Activated naive CD8-positive, alpha-beta T cell treated with anti-CD3 and anti-CD28 coated beads, Interleukin-2, amount 50 U/mL, for 16 hours (primary cell): ENCODE measurements around the gene RIN1.

Experiments used
- DNase-seq: peaks from one replicate; pipeline ENCODE4 v3.0.0-alpha.2; 2020; ENCODE audit warnings: low read depth, low spot score

RIN1 gene

GRCh38 chr11:66294626-66295620 lies 41.3 kb downstream of the RIN1 start:
- no peak for DNase-seq

GRCh38 chr11:66293777-66294625 lies 42.2 kb downstream of the RIN1 start:
- no peak for DNase-seq

GRCh38 chr11:66293352-66293751 lies 42.9 kb downstream of the RIN1 start:
- no peak for DNase-seq

GRCh38 chr11:66292543-66293332 lies 43.5 kb downstream of the RIN1 start:
- DNase-seq, result no peak

- DNase-seq, result no peak
Observed at GRCh38 chr11:66291706-66292542, 44.3 kb downstream of the RIN1 start, which contains the start of gene TMEM151A. TMEM151A (plus strand) TSS chr11:66291894; CDS start chr11:66292014, 120 bp downstream.

GRCh38 chr11:66291303-66291705 lies 44.9 kb downstream of the RIN1 start:
- DNase-seq, result no peak

- DNase-seq, result no peak
Observed at GRCh38 chr11:66290330-66290621, 46.0 kb downstream of the RIN1 start.

GRCh38 chr11:66289548-66290329 lies 46.5 kb downstream of the RIN1 start:
- peak; percentile 71 for DNase-seq

GRCh38 chr11:66288671-66289547 lies 47.3 kb downstream of the RIN1 start, which contains the start of gene YIF1A:
YIF1A (minus strand) TSS chr11:66289143; CDS start chr11:66288985, 158 bp downstream.
- DNase-seq, result peak; percentile 97

- DNase-seq, result no peak
Observed at GRCh38 chr11:66287889-66288670, 48.2 kb downstream of the RIN1 start.

- DNase-seq, result no peak
Observed at GRCh38 chr11:66287211-66287888, 48.9 kb downstream of the RIN1 start.

GRCh38 chr11:66286699-66287098 lies 49.5 kb downstream of the RIN1 start:
- no peak for DNase-seq

GRCh38 chr11:66285250-66285947 lies 50.8 kb downstream of the RIN1 start:
- no peak for DNase-seq

GRCh38 chr11:66284526-66285078 lies 51.6 kb downstream of the RIN1 start:
- DNase-seq, result no peak

- no peak for DNase-seq
Observed at GRCh38 chr11:66283461-66284105, 52.7 kb downstream of the RIN1 start.
